Superior temporal gyrus (tissue), 1 donor: ENCODE data around the gene SLC25A18.

Experiments
- DNase-seq: peaks from one replicate; pipeline ENCODE4 v3.0.0-alpha.2; 2016; ENCODE audit errors: extremely low spot score

Gene SLC25A18

DNA sequence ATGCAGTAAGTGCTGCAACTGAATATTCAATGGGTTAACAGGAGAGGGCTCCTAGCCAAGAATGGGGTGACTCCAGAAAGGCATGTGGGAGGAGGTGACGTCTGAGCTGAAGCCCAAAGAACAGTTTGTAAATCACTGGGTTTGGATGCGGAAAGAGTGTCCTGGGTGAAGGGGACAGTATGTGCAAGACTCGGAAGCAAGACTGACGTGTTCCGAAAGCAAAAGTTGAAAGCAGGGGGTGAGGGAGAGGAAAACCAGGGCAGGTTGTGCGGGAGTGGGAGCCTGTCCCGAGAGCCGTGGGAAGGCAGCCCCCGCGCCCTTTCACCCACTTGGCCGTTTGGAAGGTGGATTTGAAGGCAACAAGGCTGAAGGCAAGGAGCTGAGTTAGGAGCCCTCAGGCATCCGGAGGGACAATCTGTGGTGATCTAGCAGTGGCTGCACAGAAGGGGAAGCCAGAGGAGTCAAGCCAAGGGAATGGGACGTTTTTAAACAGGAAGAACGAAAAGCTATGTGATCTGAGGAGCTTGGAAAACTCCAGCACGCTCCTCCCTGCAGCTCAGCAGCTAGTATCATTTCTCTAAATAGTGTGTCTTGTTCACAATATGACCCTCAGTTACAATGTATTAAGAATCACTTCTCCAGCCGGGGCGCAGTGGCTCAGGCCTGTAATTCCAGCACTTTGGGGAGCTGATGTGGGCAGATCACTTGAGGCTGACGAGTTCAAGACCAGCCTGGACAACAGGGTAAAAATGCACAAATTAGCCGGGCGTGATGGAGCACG lies 7.7 kb downstream of the SLC25A18 start:
- peak; percentile 78 for DNase-seq

DNA sequence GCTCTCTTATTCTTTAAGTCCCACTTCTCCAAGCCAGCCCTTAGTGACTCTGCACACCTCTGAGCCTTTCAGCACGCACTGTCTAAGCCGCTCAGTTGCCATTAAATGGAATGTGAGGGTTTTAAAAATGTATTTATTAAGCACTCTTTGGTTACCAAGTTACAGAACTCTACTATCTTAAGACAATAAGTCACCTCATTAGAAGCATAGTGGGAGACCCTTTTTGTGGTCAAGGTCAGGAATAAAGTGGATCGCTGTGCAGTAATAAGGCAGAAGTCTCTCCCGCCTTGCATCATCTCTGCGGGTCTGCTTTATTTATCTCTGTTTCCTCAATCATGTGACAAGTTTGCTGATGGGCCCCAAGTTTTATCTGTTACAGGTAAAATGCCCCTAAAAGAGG lies 11.9 kb downstream of the SLC25A18 start:
- DNase-seq: no peak

DNA sequence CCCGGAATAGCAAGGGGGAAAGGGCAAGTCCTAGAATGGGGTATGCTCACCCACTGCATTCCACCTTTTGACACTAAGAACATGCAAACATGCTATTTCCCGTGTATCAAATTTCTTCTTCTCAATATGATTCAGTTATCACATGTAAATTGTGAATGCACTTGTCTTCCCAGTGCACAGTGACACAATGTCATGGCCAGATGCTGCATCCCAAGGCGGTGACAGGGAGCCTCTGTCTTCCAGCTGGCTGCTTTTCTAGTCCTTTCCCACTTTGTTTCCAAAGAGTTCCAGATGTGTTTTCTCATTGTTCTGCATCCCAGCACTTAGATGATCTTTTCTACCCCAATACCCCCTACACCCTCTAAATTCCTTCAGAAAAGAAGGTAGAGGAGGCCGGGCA lies 12.4 kb downstream of the SLC25A18 start:
- peak; percentile 79 for DNase-seq

DNA sequence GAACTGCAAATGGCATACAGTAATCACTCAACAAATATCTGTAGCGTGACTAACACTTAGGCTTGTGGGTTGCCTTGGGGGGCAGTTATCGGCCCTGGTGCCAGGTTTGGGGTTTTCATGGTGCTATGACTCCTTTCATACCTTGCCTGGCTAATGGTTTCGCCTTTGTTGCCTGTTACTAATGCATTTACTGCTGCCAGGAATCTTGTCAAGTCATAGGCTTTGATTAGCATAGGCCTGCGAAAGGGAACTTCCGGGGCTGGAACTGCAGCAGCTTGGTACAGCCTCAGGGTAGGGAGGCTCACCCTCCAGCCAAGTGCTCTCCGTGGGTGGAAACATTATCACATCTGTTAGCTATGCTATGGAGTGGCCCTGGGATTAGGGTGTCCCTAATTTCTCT lies 13.2 kb downstream of the SLC25A18 start:
- no peak for DNase-seq

DNA sequence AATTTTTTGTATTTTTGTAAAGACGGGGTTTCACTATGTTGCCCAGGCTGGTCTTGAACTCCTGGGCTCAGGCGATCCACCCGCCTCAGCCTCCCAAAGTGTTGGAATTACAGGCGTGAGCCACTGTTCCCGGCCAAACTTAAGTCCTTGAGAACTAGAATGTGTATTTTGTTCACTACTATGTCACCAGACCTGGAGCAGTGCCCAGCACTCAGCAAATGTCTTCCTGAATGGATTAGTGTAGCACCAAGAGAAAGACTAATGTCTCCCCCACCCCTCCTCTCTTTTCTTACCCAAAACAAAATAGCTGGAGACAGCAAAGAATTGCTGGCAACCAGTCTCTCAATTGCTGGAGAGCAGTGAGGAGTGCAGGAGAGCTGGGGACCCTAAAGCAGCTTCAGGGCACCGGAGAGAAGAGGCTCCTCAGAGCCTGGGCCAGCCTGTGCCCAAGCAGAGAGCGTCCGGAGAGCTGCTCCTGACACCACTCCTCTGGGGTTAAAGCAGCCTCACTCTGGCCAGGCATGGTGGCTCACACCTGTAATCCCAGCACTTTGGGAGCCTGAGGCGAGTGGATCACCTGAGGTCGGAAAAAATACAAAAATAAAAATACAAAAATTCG lies 14.9 kb downstream of the SLC25A18 start:
- peak; percentile 76 for DNase-seq

DNA sequence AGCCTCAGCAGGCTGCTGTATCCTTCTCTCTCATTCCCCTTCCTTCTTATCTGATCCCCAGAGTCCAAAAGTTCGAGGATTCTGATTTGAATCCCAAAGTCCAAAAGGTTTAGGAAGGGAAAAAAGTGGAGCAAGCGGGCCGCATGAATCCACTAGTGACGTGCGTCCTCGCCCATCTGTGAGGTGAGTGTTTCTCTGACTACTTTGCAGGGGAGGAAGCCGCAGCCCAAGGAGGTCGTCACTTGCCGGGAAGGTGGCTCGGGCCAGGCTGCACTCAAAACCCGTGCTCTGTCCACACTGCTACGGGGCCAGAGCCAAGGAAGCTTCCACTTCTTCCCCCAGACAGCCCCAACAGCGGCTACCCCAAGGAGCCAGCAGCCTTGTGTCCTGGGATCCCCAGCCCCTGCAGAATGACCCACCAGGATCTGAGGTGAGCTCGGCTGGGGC lies 16.3 kb downstream of the SLC25A18 start:
- no peak for DNase-seq

DNA sequence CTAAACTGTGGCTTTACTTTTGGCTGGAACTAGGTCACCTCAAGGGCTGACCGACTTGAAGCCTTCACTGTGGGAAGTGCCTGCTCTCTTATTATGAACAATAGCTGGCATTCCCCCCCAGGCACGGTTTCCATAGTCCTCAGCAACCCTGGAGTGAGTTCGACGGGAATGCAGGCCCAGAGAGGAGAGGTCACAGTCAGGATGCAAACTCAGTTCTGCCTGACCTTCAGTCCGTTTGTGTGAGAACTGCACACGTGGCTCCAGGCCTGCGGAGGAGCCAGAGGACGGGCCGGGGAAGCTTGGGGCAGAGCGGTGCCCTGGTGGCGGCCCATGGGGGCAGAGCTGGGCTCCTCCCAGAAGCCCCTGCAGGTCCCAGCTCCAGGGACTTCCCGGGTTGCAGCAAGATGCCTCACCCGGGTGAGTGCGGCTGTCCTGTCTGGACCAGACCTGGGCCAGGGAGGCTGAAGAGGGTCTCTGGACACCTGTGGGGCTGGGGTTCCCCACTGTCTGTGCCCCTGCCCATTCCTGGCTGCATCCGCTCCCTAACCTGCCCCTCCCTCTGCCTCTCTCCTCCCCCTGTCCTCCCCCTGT lies 17.2 kb downstream of the SLC25A18 start:
- DNase-seq: no peak

DNA sequence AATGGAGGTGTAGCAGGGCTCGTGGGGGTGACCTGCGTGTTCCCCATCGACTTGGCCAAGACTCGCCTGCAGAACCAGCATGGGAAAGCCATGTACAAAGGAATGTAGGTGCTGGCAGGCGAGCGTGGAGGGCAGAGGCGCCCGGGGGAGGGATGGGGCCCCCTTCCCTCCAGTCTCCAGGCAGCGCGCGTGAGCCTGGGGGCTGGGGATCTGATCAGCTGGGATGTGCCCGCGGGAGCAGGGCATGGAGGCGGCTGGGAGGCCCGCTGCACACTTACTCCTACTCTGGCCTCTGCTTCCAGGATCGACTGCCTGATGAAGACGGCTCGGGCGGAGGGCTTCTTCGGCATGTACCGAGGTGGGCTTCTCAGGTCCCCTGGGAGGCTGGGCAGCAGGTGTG lies 17.8 kb downstream of the SLC25A18 start:
- DNase-seq: no peak

DNA sequence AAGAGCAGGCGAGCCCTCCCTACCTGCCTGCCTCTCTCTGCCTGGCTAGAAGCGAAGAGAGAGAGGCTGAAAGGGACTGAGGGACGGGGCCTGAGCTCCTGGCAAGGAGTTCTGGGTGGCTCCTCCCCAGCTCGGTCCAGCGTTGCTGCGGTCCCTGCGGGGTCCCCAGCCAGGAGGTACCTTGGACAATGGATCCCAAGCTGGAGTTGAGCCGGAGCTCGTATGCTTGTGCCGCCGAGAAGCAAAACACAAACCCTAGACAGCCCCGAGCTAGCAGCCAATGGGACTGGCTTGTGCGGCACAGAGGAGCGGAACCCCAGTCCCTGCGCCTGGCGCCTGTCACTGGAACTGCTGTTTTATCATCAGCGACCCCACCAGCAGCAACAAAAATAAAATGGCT lies 18.3 kb downstream of the SLC25A18 start:
- DNase-seq: no peak

DNA sequence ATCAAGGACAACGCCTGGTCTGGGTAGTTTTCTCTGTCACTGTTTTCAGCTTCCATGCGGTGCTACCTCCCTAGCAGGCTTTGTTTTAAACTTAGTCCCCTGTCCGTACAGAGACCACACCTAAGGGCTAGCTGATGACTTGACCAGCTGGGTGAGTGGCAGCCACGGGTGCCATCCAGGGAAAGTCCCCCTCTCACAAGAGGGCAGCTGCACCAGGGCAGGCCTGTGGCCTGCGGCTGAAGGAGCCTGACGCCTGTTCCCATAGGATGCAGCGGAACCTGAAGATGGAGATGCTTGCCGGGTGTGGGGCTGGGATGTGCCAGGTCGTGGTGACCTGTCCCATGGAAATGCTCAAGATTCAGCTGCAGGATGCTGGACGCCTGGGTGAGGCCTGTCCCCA lies 19.9 kb downstream of the SLC25A18 start:
- no peak for DNase-seq

DNA sequence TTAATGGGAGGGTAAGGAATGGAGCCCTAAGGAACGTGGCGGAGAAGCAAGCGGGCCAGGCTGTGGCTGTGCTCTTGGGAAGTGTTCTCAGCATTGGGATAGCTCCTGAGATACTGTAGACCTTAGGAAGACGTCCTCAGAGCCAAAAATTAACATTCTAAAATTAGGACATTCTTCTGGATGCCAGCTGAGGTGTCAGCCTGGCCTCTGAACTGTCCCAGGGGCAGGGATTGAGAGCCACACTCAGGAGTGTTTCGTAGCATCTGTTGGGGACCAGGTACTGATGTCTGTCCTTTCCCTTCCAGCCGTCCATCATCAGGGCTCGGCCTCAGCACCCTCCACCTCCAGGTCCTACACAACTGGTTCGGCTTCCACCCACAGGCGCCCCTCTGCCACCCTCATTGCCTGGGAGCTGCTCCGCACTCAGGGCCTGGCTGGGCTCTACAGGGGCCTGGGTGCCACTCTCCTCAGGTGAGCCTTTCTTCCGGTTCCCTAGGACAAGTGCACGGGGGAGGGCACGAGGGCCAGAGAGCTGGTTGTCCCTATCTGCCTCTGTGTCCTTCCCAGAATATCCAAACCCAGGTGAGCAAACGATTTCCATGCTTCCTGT lies 23.6 kb downstream of the SLC25A18 start:
- no peak for DNase-seq

DNA sequence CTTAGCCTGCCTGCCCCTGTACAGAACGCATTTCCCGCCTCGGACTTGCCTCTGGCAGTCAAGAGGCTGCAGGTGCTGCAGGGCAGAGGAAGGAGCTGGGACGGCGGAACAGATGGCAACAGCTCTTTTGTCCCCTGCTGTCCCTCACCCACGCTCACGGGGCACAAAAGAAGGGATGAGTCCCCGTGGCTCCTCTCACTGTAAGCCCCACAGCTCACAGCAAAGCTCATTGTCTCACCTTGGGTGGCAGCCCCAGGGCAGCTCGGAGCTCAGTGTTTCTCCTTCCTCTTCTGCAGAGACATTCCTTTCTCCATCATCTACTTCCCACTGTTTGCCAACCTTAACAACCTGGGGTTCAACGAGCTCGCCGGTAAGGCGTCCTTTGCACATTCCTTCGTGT lies 24.3 kb downstream of the SLC25A18 start:
- no peak for DNase-seq

DNA sequence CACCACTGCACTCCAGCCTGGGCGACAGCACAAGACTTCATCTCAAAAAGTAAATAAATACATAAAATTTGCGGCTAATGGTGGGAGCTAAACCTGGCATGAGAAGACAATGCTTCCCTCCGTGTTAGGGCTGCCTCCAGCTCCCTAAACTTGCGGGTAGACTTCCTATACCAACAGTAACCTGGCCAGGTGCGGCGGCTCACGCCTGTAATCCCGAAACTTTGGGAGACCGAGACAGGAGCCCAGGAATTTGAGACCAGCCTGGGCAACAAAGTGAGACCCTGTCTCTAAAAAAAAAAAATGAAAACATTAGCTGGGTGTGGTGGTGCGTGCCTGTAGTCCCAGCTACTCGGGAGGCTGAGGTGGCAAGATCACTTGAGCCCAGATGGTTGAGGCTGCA lies 25.3 kb downstream of the SLC25A18 start:
- DNase-seq: no peak

DNA sequence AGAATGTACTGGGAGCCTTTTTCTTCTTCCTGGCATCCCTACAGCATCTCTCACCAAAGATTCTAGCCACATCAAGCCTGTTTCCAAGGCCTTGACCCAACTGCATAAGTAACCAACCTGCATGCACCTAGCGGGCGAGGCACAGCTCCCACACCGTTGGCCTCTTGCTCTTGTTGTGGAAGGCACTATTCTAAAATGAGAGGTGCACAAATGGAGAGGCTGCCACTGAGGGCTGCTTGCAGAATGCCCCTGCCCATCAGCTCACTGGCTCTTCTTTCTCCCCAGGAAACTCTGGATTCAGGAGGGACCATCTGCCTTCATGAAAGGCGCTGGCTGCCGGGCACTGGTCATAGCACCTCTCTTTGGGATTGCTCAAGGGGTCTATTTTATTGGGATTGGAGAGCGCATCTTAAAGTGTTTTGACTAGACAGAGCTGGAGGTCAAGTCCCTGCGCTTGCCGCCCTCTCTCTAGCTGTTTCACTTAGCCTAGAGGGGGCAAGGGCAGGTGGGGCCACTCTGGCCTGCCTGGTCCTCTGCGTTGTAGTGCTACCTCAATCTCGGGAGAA lies 26.6 kb downstream of the SLC25A18 start:
- no peak for DNase-seq

DNA sequence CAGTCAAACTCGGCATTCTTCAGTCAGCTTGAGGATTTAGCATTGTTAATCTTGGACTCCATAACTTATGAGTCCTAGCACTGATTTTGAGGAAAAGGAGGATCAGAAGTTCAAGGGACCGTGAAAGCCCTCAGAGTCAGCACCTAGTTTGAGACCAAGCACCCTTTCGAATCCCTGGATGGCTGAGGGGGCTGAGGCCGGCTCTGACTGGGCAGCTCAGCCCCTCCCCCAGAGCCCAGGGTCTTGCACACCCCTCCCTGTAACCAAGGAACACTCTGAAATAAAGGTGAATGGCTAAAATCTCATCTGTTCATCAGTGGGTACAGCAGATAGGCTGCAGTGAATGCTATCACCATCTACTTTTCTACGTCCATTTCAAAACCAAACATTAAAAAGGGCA lies 27.3 kb downstream of the SLC25A18 start:
- no peak for DNase-seq

DNA sequence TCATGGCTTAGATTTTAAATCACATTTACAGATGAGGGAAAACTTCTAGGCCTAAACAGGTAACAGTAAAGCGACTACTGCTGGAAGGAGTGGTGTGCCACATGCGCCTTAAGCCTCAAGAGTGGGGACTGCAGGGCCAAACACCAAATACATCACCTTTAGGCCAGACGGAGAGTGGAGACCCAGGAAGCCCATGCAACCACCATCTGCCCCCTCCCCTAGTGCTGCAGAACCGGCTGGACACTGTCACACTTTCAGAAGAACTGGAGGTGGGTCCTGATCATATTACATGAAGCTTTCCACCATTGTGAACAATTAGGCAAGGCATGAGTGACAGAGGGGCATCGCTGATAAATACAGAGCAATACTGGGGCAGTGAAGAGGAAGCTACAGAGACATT lies 28.9 kb downstream of the SLC25A18 start:
- no peak for DNase-seq

DNA sequence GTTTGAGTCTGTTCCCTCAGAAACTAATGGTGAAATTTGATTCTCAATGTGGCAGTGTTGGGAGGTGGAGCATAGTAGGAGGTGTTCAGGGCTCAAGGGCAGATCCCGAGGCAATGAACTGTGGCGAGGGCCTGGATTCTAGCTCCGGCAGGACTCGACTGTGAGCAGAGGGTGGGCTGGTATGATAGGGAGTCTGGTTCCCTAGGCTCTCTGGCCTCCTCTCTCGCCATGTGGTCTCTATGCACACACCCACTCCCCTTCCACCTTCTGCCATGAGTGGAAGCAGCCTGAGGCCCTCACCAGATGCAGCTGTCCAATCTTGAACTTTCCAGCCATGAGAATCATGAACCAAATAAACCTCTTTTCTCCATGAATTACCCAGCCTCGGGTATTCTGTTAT lies 32.9 kb downstream of the SLC25A18 start:
- no peak for DNase-seq

DNA sequence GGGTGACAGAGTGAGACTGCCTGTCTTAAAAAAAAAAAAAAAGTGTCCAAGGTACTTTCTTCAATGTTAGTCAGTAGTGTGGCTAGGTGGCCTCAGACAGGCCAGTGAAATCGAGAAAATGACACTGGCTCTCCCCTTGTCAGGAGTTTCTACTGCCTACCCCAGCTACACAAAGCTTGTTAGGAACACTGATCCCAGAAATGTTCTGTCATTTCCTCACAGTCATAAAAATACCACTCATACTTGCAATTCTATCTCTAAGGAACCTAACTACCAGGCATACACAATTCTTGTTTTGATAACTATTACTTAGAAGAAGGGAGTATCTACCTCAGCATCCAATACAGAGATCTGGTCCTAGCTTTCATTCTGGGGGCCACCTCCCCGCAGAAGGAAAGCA lies 33.9 kb downstream of the SLC25A18 start:
- DNase-seq: no peak

DNA sequence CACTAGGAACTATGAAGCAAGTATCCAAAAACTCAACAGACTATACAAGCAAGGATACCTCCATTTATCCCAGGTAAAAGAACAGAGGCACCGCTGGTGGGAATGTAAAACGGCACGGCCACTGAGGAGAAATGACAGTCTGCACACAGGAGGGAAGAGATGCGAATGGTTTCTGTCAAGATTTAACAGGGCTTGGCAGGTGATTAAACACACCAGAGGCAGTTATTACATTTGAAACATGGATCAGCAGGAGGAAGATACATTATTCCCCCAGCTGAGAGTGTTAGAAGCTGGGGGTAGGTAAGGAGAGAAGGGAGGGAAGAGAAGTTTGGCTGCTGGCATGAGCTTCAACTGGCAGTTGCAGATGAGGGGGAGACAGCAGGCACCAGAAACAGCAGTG lies 35.0 kb downstream of the SLC25A18 start:
- no peak for DNase-seq

DNA sequence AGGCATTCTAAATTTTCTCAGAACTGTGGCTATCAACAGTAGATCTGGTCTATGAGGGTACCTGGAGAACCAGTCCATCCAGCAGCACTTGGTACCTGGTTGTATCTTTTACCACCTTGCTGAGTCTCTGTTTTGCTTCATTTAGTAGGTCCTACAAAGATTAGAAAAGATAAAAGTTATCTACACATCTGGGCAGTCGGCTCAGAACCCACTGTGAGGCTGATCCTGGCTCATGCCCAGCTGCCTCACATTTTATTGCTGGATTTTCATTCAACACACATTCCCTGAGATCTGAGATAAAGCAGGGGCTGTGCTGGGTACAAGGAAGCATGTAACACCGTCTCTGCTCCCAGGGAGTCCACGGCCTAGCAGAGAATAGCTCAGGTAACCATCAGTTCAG lies 37.7 kb downstream of the SLC25A18 start:
- DNase-seq: no peak

DNA sequence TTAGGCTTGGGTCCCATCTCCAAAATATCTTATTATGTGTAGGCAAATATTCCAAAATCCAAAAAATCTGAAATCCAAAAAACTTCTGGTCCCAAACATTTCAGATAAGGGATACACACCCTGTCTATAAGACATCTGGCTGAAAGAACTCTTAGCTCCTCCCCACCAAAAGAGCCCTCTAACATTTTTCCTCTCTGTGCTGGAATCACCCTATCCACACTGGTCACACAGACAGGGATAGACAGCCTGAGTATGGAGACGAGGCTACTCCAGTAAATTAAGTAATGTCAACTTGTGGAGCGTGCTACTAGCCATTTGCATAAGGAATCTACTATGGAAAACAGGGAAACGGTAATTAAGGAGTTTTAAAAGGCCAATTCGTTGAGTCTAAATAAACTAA lies 40.4 kb downstream of the SLC25A18 start:
- DNase-seq: no peak

DNA sequence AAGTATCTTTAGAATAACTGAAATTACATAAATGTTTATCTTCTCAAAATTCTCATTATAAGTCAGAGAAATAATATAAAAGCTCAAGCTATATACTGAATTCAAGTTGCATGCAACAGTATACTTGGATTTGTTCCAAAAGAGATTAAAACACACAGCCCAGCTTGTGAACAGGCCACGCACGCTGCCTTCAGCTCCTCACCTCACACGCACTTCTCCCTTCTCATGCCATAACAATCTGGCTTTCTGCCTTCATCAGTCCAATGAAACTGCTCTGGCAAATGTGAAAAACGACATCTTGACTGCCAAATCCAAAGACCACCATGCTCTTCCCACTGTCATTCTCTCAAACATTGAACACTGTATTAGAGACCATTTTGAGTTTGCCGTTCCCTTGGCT lies 43.2 kb downstream of the SLC25A18 start:
- DNase-seq: no peak
